ENCODE results near the gene IER5.
A peak's percentile ranks its signal among the peaks of the same experiment; 100 is the strongest.

The IER5 gene

GRCh38 chr1:181084606-181084969 lies 3.9 kb upstream of the IER5 start:
- TF ChIP-seq GATA1 (IDR thresholded peaks at IDR 0.05; ENCODE audit: low read depth, low read length) (no peak), POLR2A (IDR thresholded peaks at IDR 0.05; ENCODE audit: low read length) (no peak)
- DNase-seq: no peak

GRCh38 chr1:181086091-181086490 lies 2.4 kb upstream of the IER5 start:
- TF ChIP-seq GATA1 (IDR thresholded peaks at IDR 0.05; ENCODE audit: low read depth, low read length) (no peak), POLR2A (IDR thresholded peaks at IDR 0.05; ENCODE audit: low read length) (no peak)
- no peak for DNase-seq

- no peak for TF ChIP-seq POLR2A (IDR thresholded peaks at IDR 0.05; ENCODE audit: low read length)
Observed at GRCh38 chr1:181086926-181087325, 1.6 kb upstream of the IER5 start.

GRCh38 chr1:181087400-181087901 lies 1.0 kb upstream of the IER5 start:
- DNase-seq: peak; percentile 39 to 53
- no peak for TF ChIP-seq GATA1 (IDR thresholded peaks at IDR 0.05; ENCODE audit: low read depth, low read length)
- TF ChIP-seq POLR2A (IDR thresholded peaks at IDR 0.05; ENCODE audit: low read length): no peak

More at GRCh38 chr1:181086926-181087325, 1.6 kb upstream of the IER5 start:
- no peak for DNase-seq

- no peak for TF ChIP-seq GATA1 (IDR thresholded peaks at IDR 0.05; ENCODE audit: low read depth, low read length)
- no peak for TF ChIP-seq POLR2A (IDR thresholded peaks at IDR 0.05; ENCODE audit: low read length)
- peak; percentile 70 to 82 for DNase-seq
Observed at GRCh38 chr1:181089017-181089675, 646 bp downstream of the IER5 start.

GRCh38 chr1:181089676-181090544 lies 1.4 kb downstream of the IER5 start:
- peak; percentile 86 to 92 for DNase-seq
- peak; percentile 83 for TF ChIP-seq GATA1 (IDR thresholded peaks at IDR 0.05; ENCODE audit: low read depth, low read length)
- peak; percentile 81 for TF ChIP-seq POLR2A (IDR thresholded peaks at IDR 0.05; ENCODE audit: low read length)

- DNase-seq: peak; percentile 82 to 87
Observed at GRCh38 chr1:181090641-181091126, 2.2 kb downstream of the IER5 start.

GRCh38 chr1:181091309-181092040 lies 3.0 kb downstream of the IER5 start:
- peak in 1 of 2 experiments; percentile 61 for DNase-seq
- TF ChIP-seq GATA1 (IDR thresholded peaks at IDR 0.05; ENCODE audit: low read depth, low read length) (no peak), POLR2A (IDR thresholded peaks at IDR 0.05; ENCODE audit: low read length) (no peak)

More at GRCh38 chr1:181090641-181091126, 2.2 kb downstream of the IER5 start:
- TF ChIP-seq POLR2A (IDR thresholded peaks at IDR 0.05; ENCODE audit: low read length) (no peak), GATA1 (IDR thresholded peaks at IDR 0.05; ENCODE audit: low read depth, low read length) (no peak)

GRCh38 chr1:181092056-181092455 lies 3.6 kb downstream of the IER5 start:
- TF ChIP-seq GATA1 (IDR thresholded peaks at IDR 0.05; ENCODE audit: low read depth, low read length) (no peak), POLR2A (IDR thresholded peaks at IDR 0.05; ENCODE audit: low read length) (no peak)

GRCh38 chr1:181092883-181093458 lies 4.5 kb downstream of the IER5 start:
- TF ChIP-seq POLR2A (IDR thresholded peaks at IDR 0.05; ENCODE audit: low read length) (no peak), GATA1 (IDR thresholded peaks at IDR 0.05; ENCODE audit: low read depth, low read length) (no peak)

More at GRCh38 chr1:181092056-181092455, 3.6 kb downstream of the IER5 start:
- DNase-seq: no peak

GRCh38 chr1:181094416-181095212 lies 6.1 kb downstream of the IER5 start:
- TF ChIP-seq POLR2A (IDR thresholded peaks at IDR 0.05; ENCODE audit: low read length): no peak
- no peak for TF ChIP-seq GATA1 (IDR thresholded peaks at IDR 0.05; ENCODE audit: low read depth, low read length)

More at GRCh38 chr1:181092883-181093458, 4.5 kb downstream of the IER5 start:
- DNase-seq: no peak

GRCh38 chr1:181095260-181095659 lies 6.8 kb downstream of the IER5 start:
- TF ChIP-seq POLR2A (IDR thresholded peaks at IDR 0.05; ENCODE audit: low read length) (no peak), GATA1 (IDR thresholded peaks at IDR 0.05; ENCODE audit: low read depth, low read length) (no peak)
- DNase-seq: no peak

More at GRCh38 chr1:181094416-181095212, 6.1 kb downstream of the IER5 start:
- no peak for DNase-seq
